ENCODE results near the gene OOSP1.
"Not testable (repeated sequence)": the region's sequence is repeated elsewhere in the genome, so short reads cannot be mapped to it uniquely, and the experiment has no call there.

OOSP1 gene

DNA sequence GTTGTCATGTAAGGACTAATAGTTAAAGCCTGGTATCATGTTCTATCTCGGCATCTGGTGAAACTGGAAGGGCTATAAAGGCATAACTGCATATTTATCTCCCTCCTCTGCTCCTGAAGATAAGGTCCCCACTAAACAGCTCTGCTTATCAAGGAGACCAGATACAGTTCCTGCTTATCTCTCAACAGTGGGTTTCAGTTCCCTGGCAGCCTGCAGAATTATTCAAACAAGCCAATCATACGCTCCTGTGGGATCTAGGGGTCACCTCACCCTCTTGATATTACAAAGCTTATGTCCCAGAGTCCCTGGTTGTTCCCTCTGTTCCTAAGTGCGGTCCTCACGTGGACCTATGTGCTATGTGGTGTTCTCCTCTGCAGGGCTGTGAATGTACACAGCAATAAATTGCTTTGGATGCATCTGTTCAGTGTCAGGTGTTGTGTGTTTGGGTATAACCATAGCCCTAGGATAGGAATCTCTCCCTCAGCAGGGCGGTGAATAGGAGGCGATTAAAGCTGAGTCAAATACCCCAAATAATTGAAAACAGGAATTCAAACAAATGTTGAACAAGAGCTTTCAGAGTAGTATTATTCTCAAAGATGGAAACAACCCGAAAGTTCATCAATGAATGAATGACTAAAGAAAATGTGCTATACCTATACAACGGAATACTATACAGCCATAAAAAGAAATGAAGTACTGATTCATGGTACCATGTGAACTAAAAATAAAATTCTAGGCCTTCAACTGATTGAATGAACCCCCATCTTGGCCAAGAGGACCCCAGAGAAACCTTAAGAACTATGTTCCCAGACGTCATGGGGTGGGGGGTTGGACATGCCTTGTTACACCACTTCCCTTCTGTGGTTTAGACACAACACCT, 22.5 kb downstream of the OOSP1 start:
- DNase-seq: no peak

DNA sequence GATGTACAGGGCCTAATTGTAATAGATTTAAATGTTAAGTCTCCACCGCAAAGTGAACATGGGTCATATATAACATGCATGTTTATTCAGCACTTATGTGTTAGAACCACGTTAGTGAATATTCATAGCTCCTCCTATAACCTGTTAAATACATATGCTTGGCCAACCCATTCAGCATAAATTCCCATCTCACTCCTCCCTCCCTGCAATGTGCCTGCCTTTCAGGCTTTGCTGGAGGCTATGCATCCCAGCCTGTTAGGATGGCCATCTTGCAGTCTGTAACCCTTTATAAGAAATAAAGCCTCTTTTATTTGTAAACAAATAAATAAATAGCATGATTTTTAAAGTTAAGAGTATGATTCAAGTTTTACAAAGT, 23.9 kb downstream of the OOSP1 start:
- DNase-seq: no peak

DNA sequence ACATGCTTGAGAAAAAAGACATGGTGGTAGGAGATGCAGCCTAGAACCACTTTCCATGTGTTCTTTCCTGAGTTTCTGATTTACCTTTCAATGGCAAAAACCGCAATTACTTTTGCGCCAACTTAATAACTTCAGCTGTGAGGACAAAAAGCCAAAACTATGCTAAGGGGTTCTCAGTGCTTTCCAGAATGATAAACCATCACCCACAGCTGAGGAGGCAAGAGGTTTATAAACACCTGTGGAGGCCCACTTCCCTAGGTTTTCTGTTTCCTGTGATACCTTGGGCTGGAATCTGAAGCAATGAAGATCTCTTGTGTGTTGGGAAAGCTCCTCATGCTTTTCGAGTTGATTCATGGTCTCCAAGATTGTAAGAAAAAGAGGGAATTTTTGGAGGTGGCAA, 25.5 kb downstream of the OOSP1 start, which contains the start of gene OOSP4A:
Gene OOSP4A (plus strand): TSS at position 301 of the 400 bp plus-strand sequence. CDS start 0 bp downstream, at position 301.
- no peak for DNase-seq

DNA sequence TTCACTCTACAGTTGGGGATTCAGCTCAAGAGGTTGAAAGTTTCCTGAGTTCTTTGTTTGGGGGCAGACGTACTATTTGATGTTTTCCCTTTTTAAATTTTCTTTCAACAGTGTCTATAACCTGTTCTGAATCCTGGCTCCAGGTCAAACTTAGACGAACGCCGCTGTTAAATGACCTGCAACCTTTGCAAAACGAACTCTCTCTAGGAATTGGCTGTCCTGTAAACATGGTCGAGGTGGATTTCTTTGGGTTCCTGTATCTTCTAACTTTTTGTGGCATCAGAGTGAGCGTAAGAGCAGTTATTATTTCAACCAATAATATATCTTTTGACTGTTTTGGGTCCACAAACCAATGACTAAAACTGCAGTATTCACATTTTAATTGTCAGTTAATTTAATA, 27.2 kb downstream of the OOSP1 start:
- DNase-seq: no peak

DNA sequence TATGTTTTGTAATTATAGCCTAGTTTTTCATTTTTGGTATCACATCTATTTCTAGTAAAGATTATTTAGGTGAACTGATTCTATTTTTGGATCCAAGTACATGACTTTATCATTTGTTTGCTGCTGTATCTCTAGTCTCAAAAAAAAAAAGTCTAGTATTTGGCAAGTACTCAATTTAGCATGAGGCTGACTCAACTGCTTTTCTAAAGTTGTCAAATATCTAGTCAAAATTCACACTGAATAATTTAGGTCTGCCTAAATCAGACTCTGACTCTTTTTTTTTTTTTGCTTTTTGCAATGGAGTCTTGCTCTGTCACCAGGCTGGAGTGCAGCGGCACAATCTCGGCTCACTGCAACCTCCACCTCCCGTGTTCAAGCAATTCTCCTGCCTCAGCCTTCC, 28.0 kb downstream of the OOSP1 start:
- no peak for DNase-seq

DNA sequence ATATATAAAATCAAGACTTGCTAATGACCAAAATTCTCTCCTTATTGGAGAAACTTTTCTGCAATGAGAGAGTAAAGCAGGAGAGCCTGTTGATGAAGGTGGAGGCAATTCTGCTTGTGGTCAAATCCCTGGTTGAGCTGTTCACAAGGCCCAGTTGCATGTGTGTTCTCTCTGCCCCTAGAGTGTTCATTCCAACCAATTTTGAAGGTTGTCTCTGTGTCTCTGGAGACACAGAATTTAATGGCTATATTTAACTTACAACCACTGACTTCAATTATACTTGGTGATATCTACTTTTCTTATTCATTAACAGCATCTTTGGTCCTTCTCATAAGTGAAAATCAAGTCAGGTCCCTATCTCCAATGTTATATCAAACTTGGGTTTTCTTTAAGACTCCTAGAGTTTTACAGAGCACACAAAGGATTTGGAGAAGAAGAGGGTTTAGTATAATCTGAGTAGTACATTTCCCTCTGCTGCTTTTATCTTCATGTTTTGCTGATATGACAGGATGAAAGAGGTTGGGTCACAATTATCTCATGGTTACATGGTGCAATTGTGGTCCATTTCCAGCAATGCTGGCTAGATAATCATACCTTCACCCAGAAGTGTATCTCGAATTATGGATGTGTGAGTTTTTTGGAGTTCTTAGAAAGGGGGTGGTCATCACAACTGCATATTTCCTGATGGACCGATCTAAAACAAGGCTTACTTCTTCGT, 29.6 kb downstream of the OOSP1 start:
- no peak for DNase-seq

DNA sequence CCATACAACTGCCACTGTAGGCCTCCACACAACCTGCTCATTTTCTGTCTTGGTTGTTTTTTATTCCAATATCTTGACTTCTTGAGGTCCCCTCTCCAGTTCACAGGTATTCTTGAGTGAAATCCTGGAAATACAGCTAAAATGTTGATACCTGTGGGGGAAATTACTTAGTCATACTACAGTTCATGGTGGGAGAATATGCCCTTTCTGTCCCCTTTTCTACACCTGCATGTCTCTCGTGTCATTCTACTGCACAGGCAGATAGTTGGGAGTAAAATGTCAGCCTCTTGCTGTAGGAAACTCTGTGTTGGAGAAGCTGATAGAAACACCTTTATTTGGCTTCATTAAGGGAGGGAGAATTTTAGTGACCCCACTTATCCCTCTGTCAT, 30.2 kb downstream of the OOSP1 start:
- DNase-seq: no peak

DNA sequence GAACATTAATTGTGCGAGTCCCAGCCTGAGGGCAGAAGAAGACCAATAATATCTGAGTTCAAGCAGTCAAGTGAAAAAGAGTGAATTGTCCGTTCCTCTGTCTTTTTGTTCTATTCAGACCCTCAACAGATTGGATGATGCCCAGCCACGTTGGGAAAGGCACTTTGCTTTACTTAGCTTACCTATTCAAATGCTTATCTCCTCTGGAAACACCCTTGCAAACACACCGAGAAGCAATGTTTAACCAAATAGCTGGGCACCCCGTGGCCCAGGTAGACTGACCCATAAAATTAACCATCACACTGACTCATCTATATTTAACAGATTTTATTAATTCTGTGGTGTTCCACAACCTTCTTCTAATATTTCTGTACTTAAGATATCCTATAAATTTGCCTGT, 34.9 kb downstream of the OOSP1 start:
- DNase-seq: no peak

DNA sequence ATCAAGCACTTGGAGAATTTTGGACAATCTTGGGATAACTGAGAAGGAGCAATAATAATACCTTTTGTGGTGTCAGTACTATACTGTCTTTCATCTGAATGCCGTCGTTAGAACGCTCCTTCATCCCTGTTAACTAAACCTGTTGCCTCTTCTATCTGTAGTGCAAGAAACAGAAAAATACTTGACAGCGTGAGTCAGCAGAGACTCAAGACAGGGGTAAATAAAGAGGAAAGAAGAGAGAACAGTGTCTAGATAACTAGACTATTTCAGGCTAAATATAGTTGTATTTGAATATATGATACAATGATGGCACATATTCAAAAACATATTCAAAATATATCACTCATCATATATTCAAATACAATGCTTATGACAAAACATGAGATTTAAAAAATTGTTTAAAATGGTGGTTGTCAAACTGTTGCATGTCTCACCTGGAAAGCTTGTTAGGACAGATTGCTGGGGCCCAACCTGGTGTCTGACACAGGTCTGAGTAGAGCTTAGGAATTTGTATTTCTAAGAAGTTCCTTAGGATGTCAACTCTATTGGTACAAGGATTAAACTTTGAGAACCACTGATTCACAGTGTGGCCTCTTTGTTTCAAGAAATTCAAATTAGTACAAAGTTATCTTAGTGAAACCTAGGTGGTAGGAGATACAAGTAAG, 43.0 kb downstream of the OOSP1 start:
- DNase-seq: no peak

DNA sequence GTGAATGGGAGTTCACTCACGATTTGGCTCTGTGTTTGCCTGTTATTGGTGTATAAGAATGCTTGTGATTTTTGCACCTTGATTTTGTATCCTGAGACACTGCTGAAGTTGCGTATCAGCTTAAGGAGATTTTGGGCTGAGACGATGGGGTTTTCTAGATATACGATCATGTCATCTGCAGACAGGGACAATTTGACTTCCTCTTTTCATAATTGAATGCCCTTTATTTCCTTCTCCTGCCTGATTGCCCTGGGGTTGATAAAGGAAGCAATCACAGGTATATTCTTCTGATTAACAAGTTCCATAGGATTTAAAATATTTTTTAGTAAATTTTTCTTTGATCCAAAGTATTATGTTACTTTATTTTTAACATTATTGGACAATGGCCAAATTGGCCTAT, 43.8 kb downstream of the OOSP1 start:
- not testable (repeated sequence) for DNase-seq

DNA sequence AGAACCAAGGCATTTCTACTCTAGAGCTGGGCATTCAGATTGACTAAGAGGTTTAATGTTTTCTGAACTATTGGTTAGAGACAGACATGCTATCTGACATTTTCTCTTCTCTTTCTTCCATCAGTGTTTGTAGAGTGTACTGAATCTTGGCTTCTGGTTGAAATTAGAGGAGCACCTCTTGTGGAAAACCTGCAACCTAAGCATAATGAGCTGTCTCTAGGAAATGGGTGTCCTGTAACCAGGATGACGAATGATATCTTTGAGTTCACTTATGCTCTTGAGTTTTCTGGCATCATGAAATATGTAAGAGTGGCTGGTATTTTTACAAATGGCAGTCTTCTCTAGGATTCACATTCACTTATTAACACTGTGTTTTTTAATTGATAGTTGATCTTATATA, 45.0 kb downstream of the OOSP1 start:
- DNase-seq: no peak

DNA sequence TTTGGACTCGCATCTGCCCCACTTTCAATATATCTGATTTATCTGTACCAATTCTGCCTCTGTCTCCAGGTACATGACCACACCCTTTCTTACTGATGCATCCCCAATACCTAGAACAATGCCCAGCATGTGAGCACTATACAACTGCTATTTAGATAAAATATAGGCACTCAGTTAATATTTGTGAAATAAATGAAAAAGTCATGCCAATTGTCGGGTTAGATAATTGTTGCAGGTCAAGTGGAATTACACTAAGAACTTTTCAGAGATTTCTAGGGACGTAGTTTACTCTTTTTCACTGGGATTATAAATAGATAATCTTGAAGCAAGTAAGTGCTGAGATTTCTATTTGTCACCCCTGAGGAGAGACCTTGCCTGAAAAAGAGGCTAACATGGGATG, 46.1 kb downstream of the OOSP1 start:
- no peak for DNase-seq

DNA sequence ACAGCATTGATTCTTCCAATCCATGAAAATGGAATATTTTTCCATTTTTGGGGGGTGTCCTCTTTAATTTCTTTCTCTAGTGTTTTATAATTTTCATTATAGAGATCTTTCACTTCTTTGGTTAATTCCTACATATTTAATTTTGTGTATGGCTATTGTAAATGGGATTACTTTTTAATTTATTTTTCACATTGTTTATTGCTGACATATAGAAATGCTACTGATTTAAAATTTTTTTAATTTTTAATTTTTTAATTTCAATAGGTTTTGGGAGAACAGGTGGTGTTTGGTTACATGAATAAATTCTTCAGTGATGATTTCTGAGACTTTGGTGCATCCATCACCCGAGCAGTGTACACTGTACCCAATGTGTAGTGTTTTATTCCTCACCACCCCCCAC, 52.2 kb downstream of the OOSP1 start:
- no peak for DNase-seq

DNA sequence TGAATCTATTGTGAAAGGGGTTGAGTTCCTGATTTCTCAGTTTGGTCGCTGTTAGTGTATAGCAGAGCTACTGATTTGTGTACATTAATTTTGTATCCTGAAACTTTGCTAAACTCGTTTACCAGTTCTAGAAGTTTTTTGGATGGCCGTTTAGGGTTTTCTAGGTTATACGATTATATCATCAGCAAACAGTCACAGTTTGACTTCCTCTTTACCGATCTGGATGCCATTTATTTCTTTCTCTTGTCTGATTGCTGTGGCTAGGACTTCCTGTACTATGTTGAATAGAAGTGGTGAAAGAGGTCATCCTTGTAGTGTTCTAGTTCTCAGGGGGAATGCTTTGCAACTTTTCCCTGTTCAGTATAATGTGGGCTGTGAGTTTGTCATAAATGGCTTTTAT, 54.2 kb downstream of the OOSP1 start:
- no peak for DNase-seq

DNA sequence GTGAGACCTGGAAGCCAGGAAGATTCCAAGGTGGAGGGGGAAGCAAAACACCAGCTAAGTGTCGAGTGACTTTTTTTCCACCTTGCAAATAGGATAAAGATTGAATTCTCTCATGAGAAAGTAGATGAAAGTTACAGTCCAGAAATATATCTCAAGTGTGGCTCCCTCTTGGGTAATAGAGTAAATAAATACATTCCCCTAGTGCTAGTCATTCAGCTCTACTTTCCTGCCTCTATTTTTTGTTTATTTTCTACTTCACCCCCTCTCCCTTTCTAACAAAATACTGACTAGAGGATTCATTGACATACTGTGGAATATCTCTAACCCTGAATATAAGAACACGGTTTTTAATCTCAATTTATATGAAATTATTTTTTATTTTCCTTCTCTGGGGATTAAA, 59.6 kb downstream of the OOSP1 start:
- DNase-seq: no peak

DNA sequence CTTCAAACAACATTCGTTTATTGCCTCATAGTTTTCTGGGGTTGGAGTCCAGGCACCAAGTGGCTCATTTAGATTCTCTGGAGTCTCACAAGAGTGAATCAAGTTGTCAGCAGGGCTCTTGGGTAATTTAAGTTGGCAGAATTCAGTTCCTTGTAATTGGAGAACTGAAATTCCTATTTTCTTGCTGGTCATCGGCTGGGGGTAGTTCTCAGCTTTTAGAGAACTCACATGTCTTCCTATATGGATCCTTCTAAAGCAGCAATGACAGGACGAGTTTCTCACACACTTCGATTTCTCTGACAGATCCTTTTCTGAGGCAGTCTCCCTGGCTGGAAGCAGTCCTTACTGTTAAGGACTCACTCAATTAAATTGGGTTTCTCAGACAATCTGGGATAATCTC, 61.5 kb downstream of the OOSP1 start:
- DNase-seq: no peak

DNA sequence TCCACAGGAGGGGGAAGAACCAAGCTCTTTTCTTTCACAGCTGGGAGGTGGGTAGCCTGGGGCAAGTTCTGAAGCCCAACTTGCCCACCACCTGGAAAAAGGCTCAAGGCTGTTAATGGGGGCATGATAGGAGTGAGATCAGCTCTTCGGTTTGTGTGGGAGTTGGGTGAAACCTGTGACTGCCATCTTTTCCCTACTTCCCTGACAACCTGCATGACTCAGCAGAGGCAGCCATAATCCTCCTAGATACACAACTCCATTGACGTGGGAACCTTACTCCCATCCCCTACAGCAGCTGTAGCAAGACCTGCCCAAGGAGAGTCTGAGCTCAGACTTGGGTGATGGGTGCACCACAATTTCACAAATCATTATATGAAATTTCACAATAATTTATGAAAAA, 65.5 kb downstream of the OOSP1 start:
- no peak for DNase-seq

DNA sequence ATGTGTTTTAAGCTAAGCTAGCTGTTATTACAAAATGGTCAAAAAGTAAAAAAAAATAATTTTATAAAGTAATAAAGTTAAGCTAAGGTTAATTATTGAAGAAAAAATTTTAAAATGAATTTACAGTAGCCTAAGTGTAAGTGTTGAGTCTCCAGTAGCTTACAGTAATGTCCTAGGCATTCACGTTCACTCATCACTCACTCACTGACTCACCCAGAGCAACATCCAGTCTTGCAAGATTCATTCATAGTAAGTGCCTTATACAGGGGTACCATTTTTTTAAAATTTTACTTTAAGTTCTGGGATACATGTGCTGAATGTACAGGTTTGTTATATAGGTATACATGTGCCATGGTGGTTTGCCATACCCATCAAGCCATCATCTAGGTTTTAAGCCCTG, 67.1 kb downstream of the OOSP1 start:
- DNase-seq: no peak
